ENCODE results near the gene G6PC3.
A peak's percentile ranks its signal among the peaks of the same experiment; 100 is the strongest.

Gene G6PC3

DNA sequence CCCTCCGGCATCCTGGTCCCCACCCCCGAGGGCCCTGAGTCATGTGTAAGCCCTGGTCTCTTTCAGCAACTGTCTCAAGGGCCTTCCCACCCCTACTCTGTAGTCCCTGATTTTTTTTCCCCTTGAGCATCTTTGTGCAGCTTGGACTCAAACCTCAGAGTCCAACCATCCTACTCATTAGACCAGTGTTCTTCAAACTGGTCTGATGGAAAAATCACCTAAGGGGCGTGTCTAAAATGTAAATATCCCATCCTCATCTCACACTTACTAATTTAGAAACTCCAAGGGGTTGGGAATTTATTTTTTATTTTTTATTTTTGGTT is 624 bp downstream of the G6PC3 start:
- H3K4me3 ChIP-seq (ENCODE audit: low read depth, low read length) = peak overlapping the region; percentile 63
- TF ChIP-seq, protein P1, sequence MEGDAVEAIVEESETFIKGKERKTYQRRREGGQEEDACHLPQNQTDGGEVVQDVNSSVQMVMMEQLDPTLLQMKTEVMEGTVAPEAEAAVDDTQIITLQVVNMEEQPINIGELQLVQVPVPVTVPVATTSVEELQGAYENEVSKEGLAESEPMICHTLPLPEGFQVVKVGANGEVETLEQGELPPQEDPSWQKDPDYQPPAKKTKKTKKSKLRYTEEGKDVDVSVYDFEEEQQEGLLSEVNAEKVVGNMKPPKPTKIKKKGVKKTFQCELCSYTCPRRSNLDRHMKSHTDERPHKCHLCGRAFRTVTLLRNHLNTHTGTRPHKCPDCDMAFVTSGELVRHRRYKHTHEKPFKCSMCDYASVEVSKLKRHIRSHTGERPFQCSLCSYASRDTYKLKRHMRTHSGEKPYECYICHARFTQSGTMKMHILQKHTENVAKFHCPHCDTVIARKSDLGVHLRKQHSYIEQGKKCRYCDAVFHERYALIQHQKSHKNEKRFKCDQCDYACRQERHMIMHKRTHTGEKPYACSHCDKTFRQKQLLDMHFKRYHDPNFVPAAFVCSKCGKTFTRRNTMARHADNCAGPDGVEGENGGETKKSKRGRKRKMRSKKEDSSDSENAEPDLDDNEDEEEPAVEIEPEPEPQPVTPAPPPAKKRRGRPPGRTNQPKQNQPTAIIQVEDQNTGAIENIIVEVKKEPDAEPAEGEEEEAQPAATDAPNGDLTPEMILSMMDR (IDR thresholded peaks at IDR 0.05; ENCODE audit: low read depth, low read length) = no peak

DNA sequence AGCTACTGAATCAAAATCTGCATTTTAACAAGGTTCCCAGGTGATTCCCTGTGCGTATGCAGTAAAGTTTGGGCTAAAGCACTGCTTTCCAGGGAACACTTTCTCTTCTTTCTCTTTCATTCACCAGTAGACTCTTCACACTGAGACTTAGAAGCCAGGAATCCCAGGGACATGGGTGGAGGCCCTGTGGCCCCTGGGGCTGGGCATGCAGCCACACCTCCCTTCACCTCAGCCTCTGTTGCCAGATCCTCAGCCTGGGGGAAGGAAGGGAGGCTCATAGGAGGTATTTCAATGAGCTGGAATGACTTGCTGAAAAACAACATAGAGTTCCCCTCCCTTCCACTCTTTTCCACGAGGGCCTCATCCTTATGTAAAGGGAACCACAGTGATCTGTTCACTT is 1.2 kb downstream of the G6PC3 start:
- H3K4me3 ChIP-seq (ENCODE audit: low read depth, low read length) = peak overlapping the region; percentile 63
- TF ChIP-seq, protein P1 (IDR thresholded peaks at IDR 0.05; ENCODE audit: low read depth, low read length) = no peak

DNA sequence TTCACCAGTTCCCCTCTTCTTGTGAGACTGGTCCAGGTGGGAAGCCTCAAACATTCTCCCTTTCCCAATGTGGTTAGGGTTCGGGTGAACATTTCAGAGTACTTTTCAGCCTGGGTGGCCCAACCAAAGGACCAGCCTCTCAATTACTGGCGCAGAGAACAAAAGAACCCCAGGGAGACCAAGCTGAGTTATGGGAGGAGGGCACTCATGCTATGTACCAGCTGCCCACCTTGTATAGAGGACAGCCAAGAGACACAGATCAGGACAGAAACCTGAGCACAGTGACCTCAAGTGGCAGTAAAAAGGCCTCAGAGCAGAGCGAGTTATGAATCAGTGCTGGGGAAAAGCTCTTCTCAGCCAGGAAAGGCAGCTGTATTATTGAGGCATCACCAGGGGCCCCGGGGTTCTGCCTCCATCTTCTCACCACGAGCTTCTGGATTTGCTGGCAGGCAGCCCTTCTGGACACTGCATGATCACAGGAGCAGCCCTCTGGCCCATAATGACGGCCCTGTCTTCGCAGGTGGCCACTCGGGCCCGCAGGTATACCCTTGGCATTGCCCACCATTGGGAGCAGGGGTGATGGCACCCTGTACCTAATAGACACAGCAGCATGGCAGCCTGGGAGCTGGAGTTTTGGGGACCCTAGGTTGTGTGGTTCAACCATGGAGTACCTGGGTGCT is 3.8 kb downstream of the G6PC3 start:
- TF ChIP-seq, protein P1 (IDR thresholded peaks at IDR 0.05; ENCODE audit: low read depth, low read length) = no peak
- no peak overlapping the region for H3K4me3 ChIP-seq (ENCODE audit: low read depth, low read length)

DNA sequence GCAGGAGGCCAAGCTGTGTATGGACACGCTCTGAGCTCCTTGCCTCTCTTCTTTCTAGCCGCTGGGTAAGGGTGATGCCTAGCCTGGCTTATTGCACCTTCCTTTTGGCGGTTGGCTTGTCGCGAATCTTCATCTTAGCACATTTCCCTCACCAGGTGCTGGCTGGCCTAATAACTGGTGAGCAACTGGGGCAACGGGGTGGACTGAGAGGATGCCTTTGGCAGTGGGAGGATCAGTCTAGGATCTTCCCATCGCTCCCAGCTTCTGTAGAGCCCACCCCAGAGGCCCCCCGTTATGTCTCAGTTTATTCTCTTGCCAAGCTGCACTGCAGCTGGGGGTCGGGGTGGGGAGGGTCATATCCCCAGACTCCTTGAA is 4.4 kb downstream of the G6PC3 start:
- H3K4me3 ChIP-seq (ENCODE audit: low read depth, low read length) = no peak overlapping the region
- TF ChIP-seq, protein P1 (IDR thresholded peaks at IDR 0.05; ENCODE audit: low read depth, low read length) = no peak

DNA sequence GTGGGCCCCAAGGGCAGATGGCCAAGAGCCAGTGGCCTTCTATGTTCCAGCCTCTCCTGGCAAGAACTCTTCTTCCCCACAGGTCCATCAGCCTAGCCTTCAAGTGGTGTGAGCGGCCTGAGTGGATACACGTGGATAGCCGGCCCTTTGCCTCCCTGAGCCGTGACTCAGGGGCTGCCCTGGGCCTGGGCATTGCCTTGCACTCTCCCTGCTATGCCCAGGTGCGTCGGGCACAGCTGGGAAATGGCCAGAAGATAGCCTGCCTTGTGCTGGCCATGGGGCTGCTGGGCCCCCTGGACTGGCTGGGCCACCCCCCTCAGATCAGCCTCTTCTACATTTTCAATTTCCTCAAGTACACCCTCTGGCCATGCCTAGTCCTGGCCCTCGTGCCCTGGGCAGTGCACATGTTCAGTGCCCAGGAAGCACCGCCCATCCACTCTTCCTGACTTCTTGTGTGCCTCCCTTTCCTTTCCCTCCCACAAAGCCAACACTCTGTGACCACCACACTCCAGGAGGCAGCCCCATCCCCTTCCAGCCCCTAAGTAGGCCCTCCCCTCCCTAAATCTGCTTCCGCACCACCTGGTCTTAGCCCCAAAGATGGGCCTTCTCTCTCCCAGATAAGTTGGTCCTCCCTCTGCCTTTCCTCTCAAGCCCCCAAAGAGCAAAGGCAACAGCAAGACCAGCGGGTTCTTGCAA is 5.2 kb downstream of the G6PC3 start:
- no peak overlapping the region for H3K4me3 ChIP-seq (ENCODE audit: low read depth, low read length)
- TF ChIP-seq, protein P1 (IDR thresholded peaks at IDR 0.05; ENCODE audit: low read depth, low read length) = no peak

DNA sequence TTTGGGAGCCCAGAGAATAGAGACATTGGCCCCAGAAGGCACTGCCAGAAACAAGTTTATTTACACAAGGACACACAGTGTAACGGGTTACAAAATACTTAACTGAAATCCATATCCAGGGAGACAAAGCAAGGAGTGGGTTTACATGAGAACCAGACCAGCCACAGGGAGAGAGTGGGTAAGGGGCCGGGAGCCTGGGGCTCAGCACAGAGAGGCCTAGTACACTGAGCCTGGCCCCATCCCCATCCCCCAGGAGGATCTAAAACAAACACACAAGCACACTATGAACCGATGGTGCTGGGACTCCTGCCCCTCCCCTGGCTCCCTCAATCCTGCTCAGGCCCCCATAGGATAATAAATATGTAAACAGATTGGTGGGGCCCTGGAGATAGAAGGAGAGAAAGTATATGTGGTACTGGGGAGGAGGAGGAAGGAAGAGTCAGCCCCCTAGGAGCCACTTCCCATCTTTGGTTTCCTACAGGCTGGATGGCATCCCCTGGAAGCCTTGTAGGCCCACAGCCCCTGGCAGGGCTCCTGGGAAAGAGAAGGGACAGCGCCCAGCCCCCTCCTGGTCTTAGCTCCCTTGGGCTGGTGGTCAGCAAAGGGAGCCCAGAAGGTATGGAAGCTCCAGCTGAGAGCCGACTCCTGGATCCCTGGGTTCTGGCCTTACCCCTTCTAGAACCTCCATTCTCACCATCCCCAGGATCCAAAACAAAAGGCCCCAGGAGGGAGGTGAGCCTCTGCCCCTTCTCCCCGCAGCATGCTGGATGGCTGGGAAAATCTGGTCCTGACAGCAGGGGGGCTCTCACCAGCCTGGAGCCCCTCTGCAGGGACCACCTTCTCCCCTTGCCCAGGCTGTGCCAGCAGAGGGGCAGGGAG is 6.4 kb downstream of the G6PC3 start:
- TF ChIP-seq, protein P1 (IDR thresholded peaks at IDR 0.05; ENCODE audit: low read depth, low read length) = no peak
- H3K4me3 ChIP-seq (ENCODE audit: low read depth, low read length) = no peak overlapping the region

DNA sequence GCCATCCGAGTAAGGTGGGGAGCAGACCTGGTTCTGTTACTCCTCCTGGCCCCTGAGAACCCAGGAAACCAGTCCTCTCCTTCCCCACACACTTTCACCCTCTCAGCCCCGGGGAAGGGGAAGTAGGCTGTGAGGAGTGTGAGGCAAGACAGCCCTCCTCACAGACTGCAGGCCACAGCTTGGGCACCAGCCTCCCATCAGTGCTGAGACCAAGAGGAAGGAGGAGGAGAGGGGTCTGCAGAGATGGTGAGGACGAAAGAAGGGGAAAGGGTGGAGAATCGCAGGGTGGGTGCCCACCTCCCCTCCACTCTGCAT is 7.0 kb downstream of the G6PC3 start:
- H3K4me3 ChIP-seq (ENCODE audit: low read depth, low read length) = no peak overlapping the region
- TF ChIP-seq, protein P1 (IDR thresholded peaks at IDR 0.05; ENCODE audit: low read depth, low read length) = no peak

Data from WI38 (cell line).